ENCODE results near the gene ATP1B3.
"Not testable (repeated sequence)": the region's sequence is repeated elsewhere in the genome, so short reads cannot be mapped to it uniquely, and the experiment has no call there.

Gene ATP1B3

DNA sequence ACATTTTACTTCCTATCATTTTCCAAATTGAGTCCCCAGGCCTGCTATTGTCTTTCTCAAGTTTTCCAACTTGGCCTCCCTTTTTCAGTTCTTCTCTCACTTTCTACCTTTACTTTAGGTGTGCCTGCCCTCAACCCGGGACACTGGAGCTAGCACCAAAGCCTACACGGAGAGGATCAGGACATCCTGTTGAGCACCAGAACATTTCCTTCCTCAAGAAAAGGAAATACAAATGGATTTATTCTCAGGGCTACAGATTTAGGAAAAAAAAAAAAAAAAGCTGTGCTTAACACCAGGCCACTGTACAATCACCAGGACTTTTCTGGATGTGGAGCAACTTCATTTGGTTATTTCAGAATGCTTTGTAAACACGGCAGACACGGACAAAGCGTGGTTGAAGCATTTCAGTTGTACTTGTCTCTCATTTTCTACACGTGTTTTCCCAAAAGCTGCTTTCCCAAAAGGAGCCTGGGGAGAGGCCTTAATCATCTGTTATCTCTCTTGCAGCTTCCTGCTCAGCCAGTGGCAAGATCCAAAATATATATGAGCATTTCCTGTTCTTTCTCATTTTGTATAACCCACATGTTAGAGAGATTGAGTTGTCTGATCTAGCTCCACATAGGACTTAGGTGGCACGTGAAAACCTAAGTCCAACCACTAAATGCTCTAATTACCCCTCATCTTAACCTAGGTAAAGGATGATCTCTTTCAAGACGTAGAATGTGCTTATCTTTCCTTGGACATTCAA is 15.5 kb upstream of the ATP1B3 start:
- no peak for DNase-seq (ENCODE audit: low read depth)

DNA sequence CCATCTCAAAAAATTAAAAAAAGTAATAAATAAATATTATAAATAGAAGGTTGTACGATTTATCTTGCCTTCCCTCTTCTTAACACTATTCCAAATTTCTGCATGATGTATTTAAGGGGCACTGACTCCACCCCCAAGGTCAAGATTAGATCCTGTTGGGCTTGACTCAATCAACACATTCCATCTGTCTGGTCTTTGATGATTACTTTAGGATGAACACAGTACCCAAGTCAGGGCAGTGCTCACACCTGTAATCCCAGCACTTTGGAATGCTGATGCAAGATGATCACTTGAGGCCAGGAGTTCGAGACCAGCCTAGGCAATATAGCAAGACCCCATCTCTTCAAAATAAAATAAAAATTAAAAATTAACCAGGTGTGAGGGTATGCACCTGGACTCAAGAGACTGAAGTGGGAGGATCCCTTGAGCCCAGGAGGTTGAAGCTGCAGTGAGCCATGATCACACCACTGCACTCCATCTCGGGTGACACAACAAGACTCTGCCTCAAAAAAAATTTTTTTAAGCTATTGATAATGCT is 14.1 kb upstream of the ATP1B3 start:
- no peak for DNase-seq (ENCODE audit: low read depth)

DNA sequence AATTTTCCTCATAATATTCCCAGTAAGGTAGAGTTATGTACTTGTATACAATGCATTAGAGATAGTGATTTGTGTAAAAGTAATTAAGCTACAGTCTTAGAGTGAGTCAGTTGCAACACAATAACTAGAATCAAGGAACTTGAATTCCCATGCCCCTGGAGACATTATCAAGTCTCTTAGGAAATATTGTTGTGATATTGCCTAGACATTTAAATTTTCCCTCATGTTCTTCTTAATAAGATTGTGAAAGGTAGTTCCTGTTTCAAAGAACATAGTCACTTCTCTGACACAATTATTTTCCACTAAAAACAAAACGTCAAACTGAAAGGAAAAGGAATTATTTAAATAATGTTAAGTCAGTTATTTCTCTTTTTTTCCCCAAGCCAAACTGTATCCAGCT is 13.0 kb upstream of the ATP1B3 start:
- DNase-seq (ENCODE audit: low read depth) = no peak

GRCh38 chr3:141864281-141864970 is 12.0 kb upstream of the ATP1B3 start:
- DNase-seq (ENCODE audit: low read depth) = no peak

GRCh38 chr3:141865101-141865500 is 11.3 kb upstream of the ATP1B3 start:
- no peak for DNase-seq (ENCODE audit: low read depth)

GRCh38 chr3:141870091-141870687 is 6.3 kb upstream of the ATP1B3 start:
- no peak for DNase-seq (ENCODE audit: low read depth)

GRCh38 chr3:141875374-141875892 is 1.0 kb upstream of the ATP1B3 start:
- DNase-seq (ENCODE audit: low read depth) = peak; percentile 50

DNA sequence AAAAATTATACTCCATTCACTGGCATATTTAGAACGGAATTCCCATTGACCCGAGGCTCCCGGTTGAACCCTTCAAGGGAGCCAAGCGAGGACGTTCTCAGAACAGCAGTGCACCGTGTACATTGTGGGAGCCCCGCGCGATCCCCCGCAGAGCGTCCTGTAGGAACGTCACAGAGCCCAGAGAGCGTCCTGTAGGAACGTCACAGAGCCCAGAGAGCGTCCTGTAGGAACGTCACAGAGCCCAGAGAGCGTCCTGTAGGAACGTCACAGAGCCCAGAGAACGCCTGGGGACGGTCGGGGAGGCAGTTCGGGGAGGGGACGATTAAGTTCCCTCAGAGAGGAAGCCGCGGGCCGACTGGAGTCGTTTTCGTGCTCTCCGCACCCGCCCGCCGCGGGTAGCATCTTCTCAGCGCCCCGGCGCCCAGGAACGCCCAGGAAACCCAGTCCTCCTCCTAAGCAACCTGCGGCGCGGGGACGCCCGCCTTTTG is 506 bp upstream of the ATP1B3 start:
- DNase-seq (ENCODE audit: low read depth) = peak; percentile 42

DNA sequence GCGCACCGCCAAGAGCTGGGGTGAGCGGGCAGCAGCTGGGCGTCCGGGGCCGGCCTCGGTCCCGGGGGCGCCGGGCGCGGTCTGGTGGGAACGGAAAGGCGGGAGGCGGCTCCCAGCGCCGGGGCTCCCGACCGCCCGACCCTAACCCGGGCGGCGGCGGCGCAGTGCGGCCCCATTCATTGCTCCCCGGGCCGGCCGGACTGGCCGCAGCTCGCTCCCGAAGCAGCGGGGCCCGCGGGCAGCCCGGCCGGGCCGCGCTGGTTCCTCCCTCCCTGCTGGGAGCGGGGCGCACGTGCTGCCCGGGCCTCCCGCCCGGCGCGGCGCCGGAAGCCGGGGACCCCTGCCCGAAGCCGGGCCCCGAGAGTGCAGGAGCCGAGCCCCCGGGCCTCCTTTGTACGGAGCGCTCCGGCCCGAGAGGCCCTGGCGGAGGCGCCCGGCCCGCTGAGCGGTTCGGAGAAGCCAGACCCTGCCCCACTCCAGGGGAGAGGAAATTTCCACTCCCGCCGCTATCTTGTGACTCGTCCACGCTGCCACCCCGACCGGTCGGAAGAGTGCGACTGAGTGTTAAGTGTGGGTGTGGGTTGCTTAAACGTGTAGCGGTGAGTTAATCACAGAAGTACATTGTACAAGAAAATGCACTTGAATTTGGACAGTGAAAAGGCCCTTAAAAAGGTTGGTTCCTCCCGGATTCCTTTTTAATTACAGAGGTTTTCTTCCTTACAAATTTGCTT is 613 bp downstream of the ATP1B3 start:
- DNase-seq (ENCODE audit: low read depth) = peak; percentile 31

- no peak for DNase-seq (ENCODE audit: low read depth)
Measured at GRCh38 chr3:141877911-141878310, 1.5 kb downstream of the ATP1B3 start.

GRCh38 chr3:141878326-141878725 is 1.9 kb downstream of the ATP1B3 start:
- no peak for DNase-seq (ENCODE audit: low read depth)

GRCh38 chr3:141878817-141879216 is 2.4 kb downstream of the ATP1B3 start:
- no peak for DNase-seq (ENCODE audit: low read depth)

- no peak for DNase-seq (ENCODE audit: low read depth)
Measured at GRCh38 chr3:141881702-141882101, 5.3 kb downstream of the ATP1B3 start.

GRCh38 chr3:141887051-141887450 is 10.6 kb downstream of the ATP1B3 start:
- DNase-seq (ENCODE audit: low read depth) = no peak

- DNase-seq (ENCODE audit: low read depth) = not testable (repeated sequence)
Measured at GRCh38 chr3:141888548-141888947, 12.1 kb downstream of the ATP1B3 start.

GRCh38 chr3:141894524-141895176 is 18.2 kb downstream of the ATP1B3 start:
- no peak for DNase-seq (ENCODE audit: low read depth)

GRCh38 chr3:141895731-141896130 is 19.3 kb downstream of the ATP1B3 start:
- DNase-seq (ENCODE audit: low read depth) = no peak

GRCh38 chr3:141898908-141899307 is 22.5 kb downstream of the ATP1B3 start:
- DNase-seq (ENCODE audit: low read depth) = no peak

DNA sequence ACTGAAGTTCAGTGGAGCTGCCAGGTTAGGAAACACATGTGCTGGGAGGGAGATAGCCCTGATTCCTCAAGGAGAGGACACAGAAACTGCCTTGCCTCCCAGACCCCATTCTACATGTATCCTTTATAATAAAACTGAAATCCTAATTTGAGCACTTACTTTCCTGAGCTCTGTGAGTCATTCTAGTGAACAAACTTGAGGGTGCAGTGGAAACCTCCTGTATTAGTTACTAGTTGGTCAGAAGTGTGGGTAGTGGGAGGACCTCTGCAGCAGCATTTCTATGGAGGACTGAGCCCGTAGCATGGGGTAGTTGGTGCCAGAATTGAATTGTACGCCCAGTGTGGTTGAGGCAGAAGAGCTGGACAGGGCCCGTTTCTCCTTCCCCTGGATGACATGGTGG is 23.9 kb downstream of the ATP1B3 start:
- no peak for DNase-seq (ENCODE audit: low read depth)

DNA sequence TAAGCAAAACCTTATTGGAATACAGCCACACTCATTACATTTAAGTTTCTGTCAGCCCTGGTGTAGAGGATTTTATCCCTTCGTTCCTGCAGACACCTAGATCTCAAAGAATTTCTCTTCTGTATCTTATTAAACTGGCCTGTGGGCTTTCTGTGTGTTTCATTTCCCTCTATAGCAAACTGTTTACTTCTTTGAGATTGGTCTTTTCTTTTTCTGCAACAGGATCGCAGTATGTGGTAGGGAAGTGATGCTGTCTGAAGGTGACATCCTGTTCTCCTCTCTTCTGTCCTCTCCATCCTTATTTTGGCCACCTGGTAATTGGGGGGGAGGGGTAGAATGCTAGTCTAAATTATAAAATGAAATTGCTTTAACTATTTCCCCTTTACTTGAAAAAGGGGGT is 25.5 kb downstream of the ATP1B3 start:
- no peak for DNase-seq (ENCODE audit: low read depth)

- DNase-seq (ENCODE audit: low read depth) = no peak
Measured at GRCh38 chr3:141904203-141904602, 27.8 kb downstream of the ATP1B3 start.

Measured in stimulated activated CD8-positive, alpha-beta memory T cell treated with anti-CD3 and anti-CD28 coated beads, Interleukin-15, amount 100 ng/mL, for 24 hours (primary cell).